Stimulated activated CD4-positive, alpha-beta T cell treated with anti-CD3 and anti-CD28 coated beads, Interleukin-12 subunit alpha, Interleukin-12 subunit beta, amount 100 ng/mL, for 4 hours (primary cell): ENCODE results near the gene HOXD4.

Experiments used
- DNase-seq: peaks from one replicate; pipeline ENCODE4 v3.0.0-alpha.2; 2020

Gene HOXD4

DNA sequence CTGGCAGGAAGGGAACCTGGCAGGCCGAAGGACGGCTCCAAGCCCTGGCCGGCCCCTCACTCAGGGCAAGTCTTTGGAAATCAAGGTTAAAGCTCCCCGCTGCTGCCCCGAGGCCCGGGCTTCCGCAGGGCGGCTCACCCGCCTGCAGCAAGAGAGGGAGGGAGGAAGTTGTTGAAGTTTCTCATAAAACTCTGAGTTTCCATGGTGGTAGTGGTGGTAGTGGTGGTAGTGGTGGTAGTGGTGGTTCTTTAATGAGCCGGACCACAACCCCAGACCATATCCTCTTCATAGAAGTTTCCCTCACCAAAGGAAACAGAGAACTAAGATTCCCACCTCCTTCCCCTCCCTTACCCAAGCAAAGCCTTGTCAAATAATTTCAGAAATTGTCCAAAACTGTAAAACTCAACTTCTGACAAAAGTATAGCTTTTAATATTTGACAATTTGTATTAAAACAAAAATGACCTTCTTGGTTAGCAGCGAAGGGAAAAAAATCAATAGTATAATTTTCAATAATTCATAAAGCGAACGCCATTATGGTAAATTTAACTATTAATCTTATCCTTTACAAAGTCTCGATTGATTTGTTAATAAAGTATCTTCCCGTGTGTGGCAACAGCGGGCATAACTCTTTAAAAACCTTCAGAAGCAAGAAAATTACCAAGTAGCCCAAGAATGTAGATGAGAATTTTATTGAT, 36.3 kb upstream of the HOXD4 start:
- no peak for DNase-seq

DNA sequence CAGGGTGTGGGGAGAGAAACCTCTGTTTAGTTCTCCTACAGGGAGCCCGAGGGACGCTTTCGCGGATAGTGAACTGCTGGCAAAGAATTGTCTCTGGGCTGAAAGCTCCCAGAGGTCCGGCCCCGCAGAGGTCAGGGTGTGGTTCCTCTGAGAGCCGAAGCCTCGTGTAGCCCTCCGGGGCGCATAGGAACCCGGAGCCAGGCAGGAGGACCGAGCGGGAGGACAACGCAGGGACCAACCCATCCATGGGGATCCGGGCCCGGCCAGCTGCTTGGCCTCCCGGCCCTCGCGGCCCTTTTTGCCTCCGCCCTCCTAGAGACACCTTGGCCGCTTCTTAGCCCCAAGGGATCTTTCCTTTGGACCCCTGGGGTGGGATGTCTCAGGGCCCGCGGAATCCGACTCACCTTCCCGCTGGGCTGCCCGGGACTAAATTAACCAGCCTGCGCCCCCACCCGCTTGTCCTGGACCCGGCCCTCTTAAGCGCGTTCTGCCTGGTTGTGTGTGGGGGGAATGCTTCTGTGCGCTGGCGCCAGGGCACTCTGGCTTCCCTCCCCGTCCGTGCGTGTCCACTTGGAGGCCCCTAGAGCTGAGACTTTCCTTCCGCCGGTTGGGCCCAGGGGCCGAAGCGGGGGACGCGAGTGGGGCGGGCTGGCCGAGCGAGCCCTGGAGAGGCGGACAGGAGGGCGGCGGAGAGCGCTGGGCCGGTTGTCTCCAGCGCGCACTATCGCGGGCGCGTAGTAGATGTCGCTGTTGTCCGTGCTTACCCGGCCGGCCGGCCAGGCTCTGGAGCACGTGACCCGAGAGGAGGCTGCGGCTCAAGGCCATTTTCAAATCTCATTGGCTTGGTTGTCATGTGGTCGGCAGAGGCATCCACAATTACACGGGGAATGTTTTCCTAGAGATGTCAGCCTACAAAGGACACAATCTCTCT, 35.2 kb upstream of the HOXD4 start, which contains the start of gene HOXD10:
HOXD10 (plus strand) TSS at position 896 of the 931 bp plus-strand sequence. CDS start 56 bp downstream, outside the sequence.
- no peak for DNase-seq

GRCh38 chr2:176117162-176117822, 34.1 kb upstream of the HOXD4 start:
- no peak for DNase-seq

GRCh38 chr2:176117823-176118371, 33.5 kb upstream of the HOXD4 start:
- no peak for DNase-seq

DNA sequence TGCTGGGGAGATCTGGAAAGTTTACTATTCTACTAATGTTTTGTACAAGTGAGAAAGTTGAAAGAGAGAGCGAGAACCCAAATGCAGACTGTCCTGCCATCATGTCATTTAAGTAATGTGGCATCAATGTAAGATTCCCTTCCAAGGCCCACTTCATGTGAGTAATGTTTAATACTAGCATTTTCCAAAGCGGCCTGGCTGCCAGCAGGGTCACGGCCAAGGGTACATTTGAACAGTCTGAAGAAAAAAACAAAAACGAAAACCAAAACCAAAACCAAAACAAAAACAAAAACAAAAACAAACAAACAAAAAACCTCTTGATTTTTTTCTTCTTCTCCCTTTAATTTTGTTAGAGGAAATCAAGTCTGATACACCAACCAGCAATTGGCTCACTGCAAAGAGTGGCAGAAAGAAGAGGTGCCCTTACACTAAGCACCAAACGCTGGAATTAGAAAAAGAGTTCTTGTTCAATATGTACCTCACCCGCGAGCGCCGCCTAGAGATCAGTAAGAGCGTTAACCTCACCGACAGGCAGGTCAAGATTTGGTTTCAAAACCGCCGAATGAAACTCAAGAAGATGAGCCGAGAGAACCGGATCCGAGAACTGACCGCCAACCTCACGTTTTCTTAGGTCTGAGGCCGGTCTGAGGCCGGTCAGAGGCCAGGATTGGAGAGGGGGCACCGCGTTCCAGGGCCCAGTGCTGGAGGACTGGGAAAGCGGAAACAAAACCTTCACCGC, 32.6 kb upstream of the HOXD4 start:
- no peak for DNase-seq

GRCh38 chr2:176120364-176121189, 30.8 kb upstream of the HOXD4 start:
- DNase-seq, result no peak

GRCh38 chr2:176121190-176122051, 29.9 kb upstream of the HOXD4 start:
- no peak for DNase-seq

- no peak for DNase-seq
Measured at GRCh38 chr2:176122052-176122682, 29.2 kb upstream of the HOXD4 start.

DNA sequence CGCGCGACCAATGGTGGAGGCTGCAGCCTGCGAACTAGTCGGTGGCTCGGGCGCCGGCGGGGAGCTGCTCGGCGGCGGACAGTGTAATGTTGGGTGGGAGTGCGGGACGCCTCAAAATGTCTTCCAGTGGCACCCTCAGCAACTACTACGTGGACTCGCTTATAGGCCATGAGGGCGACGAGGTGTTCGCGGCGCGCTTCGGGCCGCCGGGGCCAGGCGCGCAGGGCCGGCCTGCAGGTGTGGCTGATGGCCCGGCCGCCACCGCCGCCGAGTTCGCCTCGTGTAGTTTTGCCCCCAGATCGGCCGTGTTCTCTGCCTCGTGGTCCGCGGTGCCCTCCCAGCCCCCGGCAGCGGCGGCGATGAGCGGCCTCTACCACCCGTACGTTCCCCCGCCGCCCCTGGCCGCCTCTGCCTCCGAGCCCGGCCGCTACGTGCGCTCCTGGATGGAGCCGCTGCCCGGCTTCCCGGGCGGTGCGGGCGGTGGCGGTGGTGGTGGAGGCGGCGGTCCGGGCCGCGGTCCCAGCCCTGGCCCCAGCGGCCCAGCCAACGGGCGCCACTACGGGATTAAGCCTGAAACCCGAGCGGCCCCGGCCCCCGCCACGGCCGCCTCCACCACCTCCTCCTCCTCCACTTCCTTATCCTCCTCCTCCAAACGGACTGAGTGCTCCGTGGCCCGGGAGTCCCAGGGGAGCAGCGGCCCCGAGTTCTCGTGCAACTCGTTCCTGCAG, 28.5 kb upstream of the HOXD4 start, which contains the start of gene HOXD9:
HOXD9 (plus strand) TSS at position 37 of the 728 bp plus-strand sequence; CDS start at position 87, 50 bp downstream.
- no peak for DNase-seq

GRCh38 chr2:176123411-176124109, 27.8 kb upstream of the HOXD4 start:
- DNase-seq, result no peak

DNA sequence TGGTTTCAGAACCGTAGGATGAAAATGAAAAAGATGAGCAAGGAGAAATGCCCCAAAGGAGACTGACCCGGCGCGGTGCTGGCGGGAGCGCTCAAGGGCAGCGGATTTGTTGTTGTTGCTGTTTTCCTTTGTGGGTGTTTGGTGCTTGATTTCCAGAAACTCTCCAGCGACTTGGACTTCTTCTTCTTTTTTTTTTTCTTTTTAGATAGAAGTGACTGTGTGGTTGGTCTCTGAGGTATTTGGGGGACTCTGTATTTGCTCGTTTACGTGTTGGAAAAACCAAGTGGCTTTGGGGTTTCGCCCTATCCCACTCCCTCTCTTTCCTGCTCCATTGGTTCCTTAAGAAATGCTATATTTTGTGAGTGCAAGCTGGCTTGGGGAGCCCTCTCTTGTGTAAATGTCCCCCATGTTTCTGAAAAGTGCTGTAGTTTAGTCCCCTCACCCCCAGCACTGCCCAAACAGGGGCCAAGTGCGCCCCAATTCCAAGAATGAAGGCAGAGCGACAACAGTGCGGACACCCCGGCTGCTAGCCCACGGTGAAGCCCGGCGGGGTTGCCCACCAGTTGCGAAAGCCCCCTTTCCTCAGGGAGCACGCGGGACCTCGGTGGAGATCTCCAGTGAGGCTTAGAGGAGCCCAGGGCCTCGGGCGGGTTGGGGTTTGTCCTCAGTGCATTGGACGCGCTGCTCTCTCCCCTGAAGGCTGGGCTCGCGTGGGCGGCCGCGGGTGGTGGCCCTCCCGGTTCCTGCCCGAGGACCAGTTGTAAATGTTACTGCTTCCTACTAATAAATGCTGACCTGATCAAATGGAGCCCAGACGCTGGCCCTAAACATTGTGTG, 27.0 kb upstream of the HOXD4 start:
- no peak for DNase-seq

DNA sequence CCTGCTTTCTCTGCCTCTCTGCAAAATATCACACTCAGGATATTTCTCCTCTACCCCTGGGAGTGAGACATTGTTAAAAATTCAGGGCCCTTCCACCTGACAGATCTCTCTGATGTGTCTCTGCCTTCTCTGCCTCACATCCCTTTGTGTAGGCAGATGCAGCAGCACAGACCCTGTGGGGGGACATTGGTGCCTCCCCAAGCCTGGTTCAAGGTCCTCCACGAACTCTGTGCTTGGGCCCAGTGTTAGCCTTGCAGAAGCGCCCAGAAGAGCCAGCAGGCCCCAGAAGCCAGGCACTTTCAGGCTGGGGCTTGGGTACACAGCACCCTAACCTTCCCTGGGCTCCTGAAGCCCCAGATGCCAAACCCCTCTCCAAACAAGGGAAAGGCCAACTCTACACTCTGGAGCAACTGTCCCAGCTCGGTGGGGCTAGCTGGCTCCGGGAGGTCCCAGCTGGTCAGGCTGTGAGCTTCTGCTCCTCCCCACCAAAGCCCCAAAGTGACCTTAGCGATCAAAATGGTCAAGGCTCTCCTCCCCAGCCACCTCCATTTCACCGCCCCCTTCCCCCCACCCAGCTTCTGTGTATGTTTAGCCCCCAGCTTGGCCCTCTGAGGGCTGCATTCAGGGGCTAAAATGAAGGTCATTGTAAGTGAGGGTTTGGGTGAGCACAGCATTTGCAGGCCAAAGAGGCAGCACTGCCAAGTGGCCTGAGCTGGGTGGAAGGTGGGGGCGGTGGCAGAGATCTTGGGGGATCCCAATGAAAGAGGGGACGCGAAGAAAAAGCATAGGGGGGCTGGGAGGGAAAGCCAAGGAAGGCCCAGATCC, 26.2 kb upstream of the HOXD4 start:
- DNase-seq, result no peak

DNA sequence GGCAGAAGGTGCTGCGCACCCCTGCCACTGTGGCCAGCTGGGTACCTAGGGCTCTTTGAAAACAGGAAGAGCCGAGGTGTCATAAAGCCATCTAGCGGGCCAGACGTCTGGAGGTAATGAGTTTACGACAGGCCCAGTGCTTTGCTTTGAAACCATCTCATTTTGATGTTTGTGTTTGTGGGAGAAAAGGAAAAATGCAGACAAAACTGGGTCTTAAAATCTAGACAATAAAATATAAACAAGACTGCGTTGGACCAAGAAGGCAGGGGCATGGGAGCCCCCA, 25.6 kb upstream of the HOXD4 start:
- DNase-seq, result no peak

GRCh38 chr2:176126929-176127773, 24.2 kb upstream of the HOXD4 start:
- peak; percentile 71 for DNase-seq

GRCh38 chr2:176127774-176128072, 23.6 kb upstream of the HOXD4 start:
- DNase-seq, result no peak
